HG03521 (cell line): Measurements from ENCODE around the gene POMZP3.
"Not testable (repeated sequence)": the region's sequence is repeated elsewhere in the genome, so short reads cannot be mapped to it uniquely, and the experiment has no call there.

Source experiments
- ATAC-seq: cut with Tn5 transposase; IDR thresholded peaks from one replicate; pipeline ENCODE4 v1.9.1; 2021; ENCODE audit warnings: mild to moderate bottlenecking, moderate library complexity; ENCODE audit not compliant: unreplicated experiment

The POMZP3 gene

GRCh38 chr7:76626989-76627642 lies at the start of gene POMZP3:
POMZP3 (minus strand) TSS chr7:76627279; CDS start chr7:76626064, 1,215 bp downstream.
- peak; percentile 80 for ATAC-seq

- ATAC-seq = not testable (repeated sequence)
Observed at GRCh38 chr7:76675783-76676182, 48.7 kb upstream of the POMZP3 start.

GRCh38 chr7:76673346-76673745 lies 46.3 kb upstream of the POMZP3 start:
- ATAC-seq = not testable (repeated sequence)

DNA sequence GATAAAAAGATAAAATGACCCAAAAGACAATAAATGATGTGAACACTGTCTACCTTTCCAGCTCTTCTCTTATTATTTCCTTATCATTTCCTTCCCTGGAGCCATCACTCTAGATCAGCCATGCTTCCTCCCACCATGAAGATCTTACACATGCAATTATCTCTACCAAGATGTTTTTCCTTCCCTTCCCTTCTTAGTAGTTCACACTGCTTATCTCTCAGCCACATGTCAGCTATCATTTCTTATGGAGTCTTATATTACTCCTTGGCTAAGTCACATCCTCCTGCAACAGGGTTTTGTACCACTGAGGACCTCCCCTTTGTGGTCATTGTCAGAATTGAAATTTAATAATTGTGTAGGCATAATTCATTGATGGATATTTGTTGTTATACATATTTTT lies 32.1 kb upstream of the POMZP3 start:
- not testable (repeated sequence) for ATAC-seq

GRCh38 chr7:76656425-76656824 lies 29.3 kb upstream of the POMZP3 start:
- ATAC-seq = not testable (repeated sequence)

- not testable (repeated sequence) for ATAC-seq
Observed at GRCh38 chr7:76642620-76643019, 15.5 kb upstream of the POMZP3 start.

GRCh38 chr7:76637061-76637691 lies 10.1 kb upstream of the POMZP3 start:
- peak; percentile 89 for ATAC-seq

GRCh38 chr7:76626581-76626980 lies 498 bp downstream of the POMZP3 start:
- ATAC-seq = peak; percentile 41

GRCh38 chr7:76619439-76620190 lies 7.5 kb downstream of the POMZP3 start:
- ATAC-seq = not testable (repeated sequence)

- ATAC-seq = not testable (repeated sequence)
Observed at GRCh38 chr7:76613783-76614182, 13.3 kb downstream of the POMZP3 start.

DNA sequence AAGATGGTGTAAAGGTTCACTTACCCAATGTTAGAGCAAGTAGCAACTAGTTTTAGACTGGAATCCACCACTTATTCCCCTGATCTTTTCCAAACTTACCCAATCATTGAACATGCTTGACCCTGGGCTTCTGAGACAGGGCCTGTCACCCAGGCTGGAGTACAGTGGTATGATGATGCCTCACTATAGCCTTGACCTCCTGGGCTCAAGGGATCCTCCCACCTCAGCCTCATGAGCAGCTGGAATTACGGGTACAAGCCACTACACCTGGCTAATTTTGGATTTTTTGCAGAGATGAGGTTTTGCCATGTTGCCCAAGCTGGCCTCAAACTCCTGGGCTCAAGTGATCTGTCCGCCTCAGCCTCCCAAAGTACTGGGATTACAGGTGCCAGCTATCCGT lies 14.8 kb downstream of the POMZP3 start:
- not testable (repeated sequence) for ATAC-seq

- peak; percentile 47 for ATAC-seq
Observed at GRCh38 chr7:76609864-76610263, 17.2 kb downstream of the POMZP3 start.

GRCh38 chr7:76608469-76608868 lies 18.6 kb downstream of the POMZP3 start:
- ATAC-seq = not testable (repeated sequence)

DNA sequence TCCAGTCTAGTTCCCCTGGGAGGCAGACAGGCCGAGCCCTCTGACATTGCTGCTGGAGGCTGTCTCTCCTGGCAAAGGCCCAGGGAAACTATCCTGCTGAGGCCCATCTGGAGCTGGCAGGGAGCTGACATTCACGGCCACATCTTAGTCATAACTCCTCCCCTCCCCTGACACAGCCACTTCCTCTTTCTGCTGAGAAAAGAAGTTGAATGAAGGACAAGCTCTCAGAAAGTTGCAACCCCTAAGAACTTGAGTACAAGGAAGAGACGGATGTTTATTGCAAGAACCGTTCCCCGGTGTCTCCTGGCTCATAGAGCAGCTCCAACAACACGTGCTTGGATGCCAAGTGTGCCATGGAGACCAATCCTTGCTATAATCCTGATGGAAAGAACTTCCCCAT lies 21.1 kb downstream of the POMZP3 start:
- ATAC-seq = peak; percentile 95

- ATAC-seq = not testable (repeated sequence)
Observed at GRCh38 chr7:76600650-76601049, 26.4 kb downstream of the POMZP3 start.

GRCh38 chr7:76600116-76600482 lies 27.0 kb downstream of the POMZP3 start:
- not testable (repeated sequence) for ATAC-seq

GRCh38 chr7:76598590-76599264 lies 28.4 kb downstream of the POMZP3 start:
- ATAC-seq = not testable (repeated sequence)

- ATAC-seq = not testable (repeated sequence)
Observed at GRCh38 chr7:76597288-76597687, 29.8 kb downstream of the POMZP3 start.

DNA sequence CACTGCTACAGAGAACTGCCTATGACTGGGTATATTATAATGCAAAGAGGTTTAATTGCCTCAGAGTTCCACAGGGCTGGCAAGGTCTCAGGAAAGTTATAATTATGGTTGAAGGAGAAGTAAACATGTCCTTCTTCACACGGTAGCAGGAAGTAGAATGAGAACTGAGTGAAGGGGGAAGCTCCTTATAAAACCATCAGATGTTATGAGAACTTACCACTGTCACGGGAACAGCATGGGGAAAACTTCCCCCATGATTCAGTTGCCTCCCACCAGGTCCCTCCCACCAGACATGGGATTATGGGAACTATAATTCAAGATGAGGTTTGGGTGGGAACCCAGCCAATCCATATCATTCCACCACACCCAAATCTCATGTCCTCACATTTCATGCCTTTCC lies 34.4 kb downstream of the POMZP3 start:
- not testable (repeated sequence) for ATAC-seq

GRCh38 chr7:76591602-76592304 lies 35.3 kb downstream of the POMZP3 start:
- ATAC-seq = peak; percentile 53
